ENCODE results near the gene ALK.

DNA sequence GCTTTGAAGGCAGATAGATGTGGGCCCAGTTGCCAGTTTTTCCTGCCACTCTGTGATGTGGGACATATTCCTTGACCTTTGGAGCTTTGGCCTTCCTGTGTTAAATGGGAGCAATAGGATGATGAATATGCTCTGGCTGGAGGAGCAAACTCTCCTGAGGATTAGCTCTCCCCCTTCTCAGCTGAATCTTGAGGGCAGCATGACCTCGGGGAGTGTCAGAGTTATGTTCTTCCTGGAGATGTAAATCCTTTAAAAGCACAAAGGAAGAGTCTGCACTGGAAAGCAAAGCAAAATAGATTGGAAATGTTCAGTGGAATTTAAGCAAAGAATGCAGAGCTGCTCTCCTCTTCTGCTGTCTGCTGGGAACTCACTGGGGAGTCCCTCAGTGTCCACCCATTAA lies 160.1 kb downstream of the ALK start:
- TF ChIP-seq, protein P1, sequence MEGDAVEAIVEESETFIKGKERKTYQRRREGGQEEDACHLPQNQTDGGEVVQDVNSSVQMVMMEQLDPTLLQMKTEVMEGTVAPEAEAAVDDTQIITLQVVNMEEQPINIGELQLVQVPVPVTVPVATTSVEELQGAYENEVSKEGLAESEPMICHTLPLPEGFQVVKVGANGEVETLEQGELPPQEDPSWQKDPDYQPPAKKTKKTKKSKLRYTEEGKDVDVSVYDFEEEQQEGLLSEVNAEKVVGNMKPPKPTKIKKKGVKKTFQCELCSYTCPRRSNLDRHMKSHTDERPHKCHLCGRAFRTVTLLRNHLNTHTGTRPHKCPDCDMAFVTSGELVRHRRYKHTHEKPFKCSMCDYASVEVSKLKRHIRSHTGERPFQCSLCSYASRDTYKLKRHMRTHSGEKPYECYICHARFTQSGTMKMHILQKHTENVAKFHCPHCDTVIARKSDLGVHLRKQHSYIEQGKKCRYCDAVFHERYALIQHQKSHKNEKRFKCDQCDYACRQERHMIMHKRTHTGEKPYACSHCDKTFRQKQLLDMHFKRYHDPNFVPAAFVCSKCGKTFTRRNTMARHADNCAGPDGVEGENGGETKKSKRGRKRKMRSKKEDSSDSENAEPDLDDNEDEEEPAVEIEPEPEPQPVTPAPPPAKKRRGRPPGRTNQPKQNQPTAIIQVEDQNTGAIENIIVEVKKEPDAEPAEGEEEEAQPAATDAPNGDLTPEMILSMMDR (IDR thresholded peaks at IDR 0.05) = no peak
- TF ChIP-seq POLR2A (IDR thresholded peaks at IDR 0.05) = no peak
